ENCODE measurements around the gene SIRT6.
"Not testable (repeated sequence)": the region's sequence is repeated elsewhere in the genome, so short reads cannot be mapped to it uniquely, and the experiment has no call there.

The SIRT6 gene

DNA sequence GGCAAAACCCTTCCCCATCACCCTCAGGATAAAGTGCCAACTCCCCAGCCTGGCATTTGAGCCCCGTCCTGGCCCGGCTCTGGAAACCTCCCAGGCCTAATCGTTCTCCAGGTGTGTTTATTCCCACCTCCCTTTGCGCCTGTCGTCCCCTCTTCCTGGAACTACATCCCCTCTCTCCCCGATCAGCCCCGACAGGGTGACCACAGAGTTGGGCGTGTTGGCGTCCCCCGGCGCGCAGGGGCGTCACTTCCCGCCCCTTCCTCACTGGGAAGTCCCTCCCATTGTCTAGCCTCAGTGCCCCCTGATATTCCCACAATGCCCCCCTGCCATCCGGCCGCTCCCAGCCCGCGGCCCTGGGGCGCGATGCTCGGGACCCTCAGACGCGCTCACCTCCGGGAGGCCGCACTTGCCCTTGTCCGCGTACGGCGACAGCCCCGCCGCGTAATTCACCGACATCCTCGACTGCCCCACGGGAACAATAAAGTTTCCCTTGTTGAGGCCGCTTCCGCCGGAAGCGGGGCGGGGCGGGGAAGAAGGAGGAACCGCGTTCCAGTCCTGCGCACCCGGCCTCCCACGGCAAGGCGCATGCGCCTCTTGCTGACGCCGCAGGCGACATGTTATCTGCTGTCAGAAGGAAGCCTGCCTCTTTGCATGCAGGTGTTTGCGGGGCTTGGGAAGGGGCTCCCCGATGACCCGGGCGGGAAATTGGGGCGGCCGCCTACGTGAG is at the start of gene SIRT6, which contains the start of gene ANKRD24:
Gene SIRT6, minus strand, starts transcription at position 480 of the 727 bp plus-strand sequence. Its CDS starts 24 bp downstream, at position 456.
Gene ANKRD24, plus strand, starts transcription at position 606 of the 727 bp plus-strand sequence. CDS start 3,737 bp downstream, outside the sequence.
- TF ChIP-seq, protein P1, sequence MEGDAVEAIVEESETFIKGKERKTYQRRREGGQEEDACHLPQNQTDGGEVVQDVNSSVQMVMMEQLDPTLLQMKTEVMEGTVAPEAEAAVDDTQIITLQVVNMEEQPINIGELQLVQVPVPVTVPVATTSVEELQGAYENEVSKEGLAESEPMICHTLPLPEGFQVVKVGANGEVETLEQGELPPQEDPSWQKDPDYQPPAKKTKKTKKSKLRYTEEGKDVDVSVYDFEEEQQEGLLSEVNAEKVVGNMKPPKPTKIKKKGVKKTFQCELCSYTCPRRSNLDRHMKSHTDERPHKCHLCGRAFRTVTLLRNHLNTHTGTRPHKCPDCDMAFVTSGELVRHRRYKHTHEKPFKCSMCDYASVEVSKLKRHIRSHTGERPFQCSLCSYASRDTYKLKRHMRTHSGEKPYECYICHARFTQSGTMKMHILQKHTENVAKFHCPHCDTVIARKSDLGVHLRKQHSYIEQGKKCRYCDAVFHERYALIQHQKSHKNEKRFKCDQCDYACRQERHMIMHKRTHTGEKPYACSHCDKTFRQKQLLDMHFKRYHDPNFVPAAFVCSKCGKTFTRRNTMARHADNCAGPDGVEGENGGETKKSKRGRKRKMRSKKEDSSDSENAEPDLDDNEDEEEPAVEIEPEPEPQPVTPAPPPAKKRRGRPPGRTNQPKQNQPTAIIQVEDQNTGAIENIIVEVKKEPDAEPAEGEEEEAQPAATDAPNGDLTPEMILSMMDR (IDR thresholded peaks at IDR 0.05): no peak
- peak; percentile 96 for DNase-seq (ENCODE audit: low spot score)
- Histone ChIP-seq H3K4me3 (peak within 1 kb of the TSS; percentile 99), H3K27ac (peak within 1 kb of the TSS; percentile 65 to 89)

DNA sequence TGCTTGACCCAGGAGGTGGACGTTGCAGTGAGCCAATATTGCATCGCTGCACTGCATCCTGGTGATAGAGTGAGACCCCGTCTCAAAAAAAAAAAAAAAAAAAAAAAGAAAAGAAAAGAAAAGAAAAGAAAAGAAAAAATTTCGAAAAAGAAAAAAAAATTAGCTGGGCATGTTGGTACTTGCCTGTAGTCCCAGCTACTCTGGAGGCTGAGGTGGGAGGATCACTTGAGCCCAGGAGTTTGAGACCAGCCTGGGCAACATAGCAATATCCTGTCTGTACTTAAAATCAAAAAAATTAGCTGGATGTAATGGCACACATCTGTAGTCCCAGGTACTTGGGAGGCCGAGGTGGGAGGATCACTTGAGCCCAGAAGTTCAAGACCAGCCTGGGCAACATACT is 49.8 kb upstream of the SIRT6 start:
- DNase-seq (ENCODE audit: low spot score); H3K4me3 ChIP-seq; H3K27ac ChIP-seq: not testable (repeated sequence)

DNA sequence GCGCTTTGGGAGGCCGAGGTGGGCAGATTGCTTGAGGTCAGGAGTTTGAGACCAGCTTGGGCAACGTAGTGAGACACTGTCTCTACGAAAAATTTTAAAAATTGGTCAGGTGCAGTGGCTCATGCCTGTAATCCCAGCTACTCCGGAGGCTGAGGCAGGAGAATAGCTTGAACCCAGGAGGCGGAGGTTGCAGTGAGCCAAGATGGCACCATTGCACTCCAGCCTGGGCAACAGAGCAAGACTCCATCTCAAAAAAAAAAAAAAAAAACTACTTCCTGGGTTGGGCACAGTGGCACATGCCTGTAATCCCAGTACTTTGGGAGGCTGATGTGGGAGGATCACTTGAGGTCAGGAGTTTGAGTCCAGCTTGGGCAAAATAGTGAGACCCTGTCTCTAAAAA is 49.2 kb upstream of the SIRT6 start:
- not testable (repeated sequence) for H3K4me3 ChIP-seq; DNase-seq (ENCODE audit: low spot score); H3K27ac ChIP-seq

DNA sequence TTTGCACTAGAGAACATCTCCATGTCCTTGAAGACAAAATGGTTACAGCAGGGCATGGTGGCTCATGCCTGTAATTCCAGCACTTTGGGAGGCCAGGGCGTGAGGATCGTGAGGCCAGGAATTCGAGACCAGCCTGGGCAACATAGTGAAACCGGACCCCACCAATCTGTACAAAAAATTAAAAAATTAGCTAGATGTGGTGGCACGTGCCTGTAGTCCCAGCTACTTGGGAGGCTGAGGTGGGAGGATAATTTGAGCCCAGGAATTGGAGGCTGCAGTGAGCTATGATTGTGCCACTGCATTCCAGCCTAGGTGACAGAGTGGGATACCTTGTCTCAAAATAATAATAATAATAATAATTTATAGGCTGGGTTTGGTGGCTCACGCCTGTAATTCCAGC is 47.9 kb upstream of the SIRT6 start:
- DNase-seq (ENCODE audit: low spot score); H3K27ac ChIP-seq; H3K4me3 ChIP-seq: not testable (repeated sequence)

DNA sequence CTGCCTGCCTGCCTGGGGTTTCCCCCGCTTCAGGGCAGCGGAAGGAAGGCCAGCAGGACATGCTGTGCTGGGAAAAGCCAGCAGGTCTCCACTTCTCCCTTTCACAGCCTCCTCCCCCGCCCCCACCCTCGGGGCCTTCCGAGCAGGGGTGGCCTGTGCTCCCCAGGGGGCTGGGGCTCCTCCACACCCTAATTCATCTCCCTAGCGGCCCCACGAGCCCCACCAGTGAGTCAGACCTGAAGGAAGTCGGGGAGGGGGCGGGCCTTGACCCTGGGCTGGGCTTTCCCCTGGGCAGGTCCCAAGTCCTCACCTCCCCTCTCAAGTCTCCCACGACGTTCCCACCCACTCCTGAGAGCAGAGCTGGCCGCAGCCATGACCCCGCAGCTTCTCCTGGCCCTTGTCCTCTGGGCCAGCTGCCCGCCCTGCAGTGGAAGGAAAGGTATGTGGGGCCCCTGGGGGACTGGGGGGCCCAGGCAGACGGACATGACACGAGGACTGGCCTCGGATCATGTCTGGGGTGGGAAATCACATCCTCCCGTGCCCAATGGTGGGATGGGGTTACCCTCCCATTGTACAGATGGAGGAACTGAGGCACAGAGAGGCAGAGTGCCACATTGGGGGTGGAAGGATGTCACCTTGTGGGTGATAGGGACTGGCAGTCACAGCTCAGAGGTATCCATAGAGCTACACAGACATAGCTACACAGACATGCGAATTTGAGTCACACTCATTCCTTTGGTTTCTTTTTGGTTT is 47.0 kb upstream of the SIRT6 start, which contains the start of gene EBI3:
Gene EBI3, plus strand, starts transcription at position 345 of the 753 bp plus-strand sequence. Its CDS starts 28 bp downstream, at position 373.
- TF ChIP-seq, protein P1 (IDR thresholded peaks at IDR 0.05): no peak
- DNase-seq (ENCODE audit: low spot score): no peak

DNA sequence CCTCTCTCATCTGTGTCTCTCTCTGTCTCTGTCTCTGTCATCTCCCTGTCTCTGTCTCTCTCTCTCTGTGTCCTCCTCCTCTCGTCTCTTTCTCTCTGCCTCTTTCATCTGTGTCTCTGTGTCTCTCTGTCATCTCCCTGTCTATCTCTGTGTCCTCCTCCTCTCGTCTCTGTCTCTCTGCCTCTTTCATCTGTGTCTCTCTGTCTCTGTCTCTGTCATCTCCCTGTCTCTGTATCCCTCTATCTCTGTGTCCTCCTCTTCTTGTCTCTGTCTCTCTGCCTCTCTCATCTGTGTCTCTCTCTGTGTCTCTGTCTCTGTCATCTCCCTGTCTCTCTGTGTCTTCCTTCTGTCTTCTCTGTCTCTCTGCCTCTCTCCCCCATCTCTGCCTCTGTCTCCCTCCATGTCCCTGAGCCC is 46.4 kb upstream of the SIRT6 start:
- TF ChIP-seq, protein P1 (IDR thresholded peaks at IDR 0.05): no peak
- DNase-seq (ENCODE audit: low spot score): no peak
- H3K4me3 ChIP-seq: no peak overlapping the region
- H3K27ac ChIP-seq: no peak overlapping the region

More for the DNA sequence above, 47.0 kb upstream of the SIRT6 start, which contains the start of gene EBI3:
- peak within 1 kb of the TSS in 1 of 2 donors; percentile 19 for H3K27ac ChIP-seq
- no peak within 1 kb of the TSS for H3K4me3 ChIP-seq

DNA sequence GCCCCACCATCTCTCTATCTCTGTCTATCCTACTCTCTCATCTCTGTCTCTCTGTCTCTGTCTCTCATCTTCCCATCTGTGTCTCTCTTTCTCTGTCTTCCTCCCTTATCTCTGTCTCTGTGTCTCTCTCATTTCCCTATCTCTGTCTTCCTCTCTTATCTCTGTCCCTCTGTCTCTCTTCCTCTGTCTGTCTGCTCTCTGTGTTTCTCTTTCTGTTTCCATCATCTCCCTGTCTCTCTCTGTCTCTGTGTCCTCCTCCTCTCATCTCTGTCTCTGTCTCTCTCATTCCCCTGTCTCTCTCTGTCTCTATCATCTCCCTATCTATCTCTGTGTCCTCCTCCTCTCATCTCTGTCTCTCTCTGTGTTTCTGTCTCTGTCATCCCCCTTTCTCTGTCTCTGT is 45.4 kb upstream of the SIRT6 start:
- no peak overlapping the region for H3K4me3 ChIP-seq
- H3K27ac ChIP-seq: no peak overlapping the region
- TF ChIP-seq, protein P1 (IDR thresholded peaks at IDR 0.05): no peak
- DNase-seq (ENCODE audit: low spot score): no peak

DNA sequence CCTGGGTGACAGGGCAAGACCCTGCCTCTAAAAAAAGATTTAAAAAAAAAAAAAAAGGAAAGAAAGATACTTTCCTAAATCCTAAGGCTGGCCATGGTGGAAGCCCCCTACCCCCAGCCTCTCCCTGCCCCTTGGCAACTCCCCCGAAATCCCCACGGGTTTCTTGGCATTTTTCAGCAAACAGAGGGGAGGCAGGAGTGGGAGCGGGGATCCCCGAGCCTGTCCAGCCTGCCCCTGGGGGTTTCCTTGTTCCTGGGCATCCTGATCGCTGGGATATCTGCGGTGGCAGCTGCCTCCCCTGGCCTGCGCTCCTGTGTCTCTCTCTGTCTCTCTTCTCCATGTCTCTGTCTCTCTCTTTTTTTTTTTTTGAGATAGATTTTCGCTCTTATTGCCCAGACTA is 43.5 kb upstream of the SIRT6 start:
- no peak for DNase-seq (ENCODE audit: low spot score)
- H3K27ac ChIP-seq: no peak overlapping the region
- TF ChIP-seq, protein P1 (IDR thresholded peaks at IDR 0.05): no peak
- no peak overlapping the region for H3K4me3 ChIP-seq

Measured in coronary artery (tissue), 2 donors.